ENCODE data around the gene DPP10. TPM values are rescaled to one million over a fixed set of nuclear protein-coding genes. Genes with fewer than 3 reads are reported as not detected.

DPP10 gene
- total RNA-seq, 1 experiment from 2014 or later, result not detected

DNA sequence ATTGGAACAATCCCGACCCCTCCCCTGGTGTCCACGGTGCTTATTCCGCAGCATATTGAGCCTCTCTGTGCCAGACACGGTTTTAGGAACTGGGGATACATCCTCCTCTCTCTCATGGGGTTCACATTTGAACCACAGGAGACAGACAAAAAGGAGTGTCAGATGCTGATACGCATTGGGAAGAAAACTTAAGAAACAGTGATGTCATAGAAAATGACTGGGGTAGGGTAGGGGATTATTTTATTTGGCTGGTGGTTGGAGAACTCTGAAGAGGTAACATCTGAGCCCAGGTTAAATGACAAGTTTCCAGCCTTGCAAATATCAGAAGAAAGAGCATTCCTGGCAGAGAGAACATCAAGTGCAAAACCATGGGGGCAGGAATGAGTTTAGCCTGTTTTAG lies 344.5 kb downstream of the DPP10 start:
- H3K9me2 ChIP-seq (replicated peaks; ENCODE audit: low read length), result no peaks in the 10 kb centered on the region
- no peaks in the 10 kb centered on the region for H4K20me1 ChIP-seq (ENCODE audit: low read length)
- TF ChIP-seq, protein P1, sequence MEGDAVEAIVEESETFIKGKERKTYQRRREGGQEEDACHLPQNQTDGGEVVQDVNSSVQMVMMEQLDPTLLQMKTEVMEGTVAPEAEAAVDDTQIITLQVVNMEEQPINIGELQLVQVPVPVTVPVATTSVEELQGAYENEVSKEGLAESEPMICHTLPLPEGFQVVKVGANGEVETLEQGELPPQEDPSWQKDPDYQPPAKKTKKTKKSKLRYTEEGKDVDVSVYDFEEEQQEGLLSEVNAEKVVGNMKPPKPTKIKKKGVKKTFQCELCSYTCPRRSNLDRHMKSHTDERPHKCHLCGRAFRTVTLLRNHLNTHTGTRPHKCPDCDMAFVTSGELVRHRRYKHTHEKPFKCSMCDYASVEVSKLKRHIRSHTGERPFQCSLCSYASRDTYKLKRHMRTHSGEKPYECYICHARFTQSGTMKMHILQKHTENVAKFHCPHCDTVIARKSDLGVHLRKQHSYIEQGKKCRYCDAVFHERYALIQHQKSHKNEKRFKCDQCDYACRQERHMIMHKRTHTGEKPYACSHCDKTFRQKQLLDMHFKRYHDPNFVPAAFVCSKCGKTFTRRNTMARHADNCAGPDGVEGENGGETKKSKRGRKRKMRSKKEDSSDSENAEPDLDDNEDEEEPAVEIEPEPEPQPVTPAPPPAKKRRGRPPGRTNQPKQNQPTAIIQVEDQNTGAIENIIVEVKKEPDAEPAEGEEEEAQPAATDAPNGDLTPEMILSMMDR (conservative IDR thresholded peaks at IDR 0.05; ENCODE audit: low read depth, low read length), result no peak
- TF ChIP-seq EZH2phosphoT487 (IDR thresholded peaks at IDR 0.05; ENCODE audit: borderline replicate concordance, low read length) (no peak), EZH2 (IDR thresholded peaks at IDR 0.05; ENCODE audit: low read length, unreplicated experiment) (no peak)
- no peaks in the 10 kb centered on the region for H3K36me3 ChIP-seq (ENCODE audit: low read depth, low read length)
- no peaks in the 10 kb centered on the region for H3K4me1 ChIP-seq (ENCODE audit: insufficient read depth, low read length)
- no peaks in the 10 kb centered on the region for H3K9me3 ChIP-seq (ENCODE audit: low read length)
- no peak overlapping the region for H3K4me2 ChIP-seq (ENCODE audit: low read length)
- H3K27ac ChIP-seq (ENCODE audit: low read length), result no peak overlapping the region
- H3K4me3 ChIP-seq (ENCODE audit: low read length), result no peak overlapping the region
- H3K9ac ChIP-seq (ENCODE audit: low read length), result no peak overlapping the region
- no peaks in the 10 kb centered on the region for H3F3A ChIP-seq (ENCODE audit: low read length, unreplicated experiment)
- CTCF ChIA-PET, result no interaction called here
- H3K79me2 ChIP-seq (ENCODE audit: low read length), result no peaks in the 10 kb centered on the region
- intact Hi-C loops (cut with micrococcal nuclease), result no loop called here
- ATAC-seq, result no peak
- H2AFZ ChIP-seq (ENCODE audit: low read length), result no peak overlapping the region
- POLR2A ChIA-PET (ENCODE audit: unreplicated experiment), result no interaction called here
- peaks cover 31% of the 10 kb centered on the region for H3K27me3 ChIP-seq (ENCODE audit: low read length)
- no TSS peak for BruUV-seq (replicated peaks)
- DNase-seq, result no peak

- intact Hi-C loops (cut with micrococcal nuclease), result no loop called here
These were observed 345.0 kb downstream of the DPP10 start for GRCh38 chr2:114787486-114787885.

DNA sequence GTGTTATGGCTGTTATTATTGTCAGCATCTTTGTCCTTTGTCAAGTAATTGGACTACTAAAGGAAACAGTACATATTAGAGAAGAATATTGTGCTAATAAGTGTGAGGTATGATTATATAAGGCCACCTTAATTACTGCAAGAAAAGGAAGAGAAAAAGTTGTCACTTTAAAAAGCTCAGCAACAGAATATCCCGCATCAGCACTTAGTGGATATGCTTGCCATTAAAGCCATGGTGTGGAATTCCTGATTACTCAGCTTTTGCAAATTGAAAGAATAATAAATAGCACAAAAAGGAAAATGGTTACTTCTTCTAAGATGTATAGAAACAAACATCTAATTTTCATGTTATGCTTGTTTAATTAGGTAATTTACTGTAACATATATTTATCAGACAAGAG lies 347.5 kb downstream of the DPP10 start:
- ATAC-seq, result no peak
- Histone ChIP-seq H3K4me2 (ENCODE audit: low read length) (no peak overlapping the region), H3K4me1 (ENCODE audit: insufficient read depth, low read length) (no peaks in the 10 kb centered on the region), H3K79me2 (ENCODE audit: low read length) (no peaks in the 10 kb centered on the region), H3K36me3 (ENCODE audit: low read depth, low read length) (no peaks in the 10 kb centered on the region), H3K9me2 (replicated peaks; ENCODE audit: low read length) (no peaks in the 10 kb centered on the region), H3F3A (ENCODE audit: low read length, unreplicated experiment) (no peaks in the 10 kb centered on the region), H3K27me3 (ENCODE audit: low read length) (peaks cover 37% of the 10 kb centered on the region), H3K4me3 (ENCODE audit: low read length) (no peak overlapping the region), H2AFZ (ENCODE audit: low read length) (no peak overlapping the region), H3K9ac (ENCODE audit: low read length) (no peak overlapping the region), H3K27ac (ENCODE audit: low read length) (no peak overlapping the region), H3K9me3 (ENCODE audit: low read length) (no peaks in the 10 kb centered on the region), H4K20me1 (ENCODE audit: low read length) (no peaks in the 10 kb centered on the region)
- intact Hi-C loops (cut with micrococcal nuclease), result no loop called here
- ChIA-PET POLR2A (ENCODE audit: unreplicated experiment) (no interaction called here), CTCF (no interaction called here)
- no peak for DNase-seq
- TF ChIP-seq EZH2phosphoT487 (IDR thresholded peaks at IDR 0.05; ENCODE audit: borderline replicate concordance, low read length) (no peak), EZH2 (IDR thresholded peaks at IDR 0.05; ENCODE audit: low read length, unreplicated experiment) (no peak)
- TF ChIP-seq, protein P1 (conservative IDR thresholded peaks at IDR 0.05; ENCODE audit: low read depth, low read length), result no peak
- BruUV-seq (replicated peaks), result no TSS peak

More at GRCh38 chr2:114787486-114787885, 345.0 kb downstream of the DPP10 start:
- no peaks in the 10 kb centered on the region for H3K9me2 ChIP-seq (replicated peaks; ENCODE audit: low read length)
- H3K27ac ChIP-seq (ENCODE audit: low read length), result no peak overlapping the region
- H3K4me3 ChIP-seq (ENCODE audit: low read length), result no peak overlapping the region
- no peak overlapping the region for H3K9ac ChIP-seq (ENCODE audit: low read length)
- ChIA-PET CTCF (no interaction called here), POLR2A (ENCODE audit: unreplicated experiment) (no interaction called here)
- H3K27me3 ChIP-seq (ENCODE audit: low read length), result peaks cover 31% of the 10 kb centered on the region
- no peaks in the 10 kb centered on the region for H3K79me2 ChIP-seq (ENCODE audit: low read length)
- no peaks in the 10 kb centered on the region for H3K4me1 ChIP-seq (ENCODE audit: insufficient read depth, low read length)
- ATAC-seq, result no peak
- H4K20me1 ChIP-seq (ENCODE audit: low read length), result no peaks in the 10 kb centered on the region
- DNase-seq, result no peak
- H2AFZ ChIP-seq (ENCODE audit: low read length), result no peak overlapping the region
- no peak overlapping the region for H3K4me2 ChIP-seq (ENCODE audit: low read length)
- no peak for TF ChIP-seq EZH2phosphoT487 (IDR thresholded peaks at IDR 0.05; ENCODE audit: borderline replicate concordance, low read length)
- TF ChIP-seq, protein P1 (conservative IDR thresholded peaks at IDR 0.05; ENCODE audit: low read depth, low read length), result no peak
- no peak for TF ChIP-seq EZH2 (IDR thresholded peaks at IDR 0.05; ENCODE audit: low read length, unreplicated experiment)
- no peaks in the 10 kb centered on the region for H3K9me3 ChIP-seq (ENCODE audit: low read length)
- no peaks in the 10 kb centered on the region for H3F3A ChIP-seq (ENCODE audit: low read length, unreplicated experiment)
- BruUV-seq (replicated peaks), result no TSS peak
- H3K36me3 ChIP-seq (ENCODE audit: low read depth, low read length), result no peaks in the 10 kb centered on the region

Data from PC-3 (cell line).